HepG2 (cell line): ENCODE data around the gene EXOC6B. TPM values are rescaled to one million over a fixed set of nuclear protein-coding genes. Genes with fewer than 3 reads are reported as not detected.

Source experiments
- ATAC-seq: fragments of 200-7000 bp; cut with Tn5 transposase; 3 replicates; pipeline ENCODE4 v1.9.1; 2020; ENCODE audit warnings: mild to moderate bottlenecking, moderate library complexity
- BruUV-seq: library from RNA; stranded (reverse); fragments of 400-500 nt; replicated peaks from 2 replicates; lab custom pipeline; 2021; lab: Mats Ljungman, UMichigan
- CTCF ChIA-PET: fragments of 300-600 bp; formaldehyde crosslinking; extraction: SDS; loops from one replicate; lab custom pipeline; 2021; ENCODE audit warnings: low total read pairs, inconsistent platforms, low intra/inter-chr PET ratio; lab: Yijun Ruan, JAX
- POLR2A ChIA-PET: fragments of 350-600 bp; sonication (Branson Sonifier 250); formaldehyde crosslinking; loops from one replicate; lab custom pipeline; 2020; ENCODE audit warnings: antibody characterized with exemption, inconsistent platforms; lab: Yijun Ruan, JAX
- DNase-seq: peaks from one replicate; pipeline ENCODE4 v3.0.0-alpha.2; 2015; ENCODE audit warnings: low spot score
- FAIRE-seq: peaks from 3 replicates; lab custom pipeline; 2011; peaks lifted over from hg19 to GRCh38; lab: Jason Lieb, UNC
- H2AFZ ChIP-seq: one replicate; pipeline ENCODE4 v1.6.1; 2011; ENCODE audit warnings: low read length, inconsistent platforms
- H3K27ac ChIP-seq: fragments of 300-600 bp; 3 replicates; pipeline ENCODE4 v1.8.0; 2011; ENCODE audit warnings: mixed run types, mild to moderate bottlenecking, mixed read lengths, low read length, inconsistent platforms; ENCODE audit not compliant: insufficient read depth; ENCODE audit errors: extremely low read length
- H3K27me3 ChIP-seq, 2 experiments: fragments of 200-600 bp in 1 of 2; 2 replicates in 1 of 2; 3 replicates in 1 of 2; pipeline versions ENCODE4 v1.6.0 to v1.8.0; 2011; ENCODE audit warnings: low read length in 2 of 2, mild to moderate bottlenecking in 2 of 2, moderate library complexity in 2 of 2, inconsistent platforms in 1 of 2; ENCODE audit not compliant: insufficient read depth in 2 of 2, control insufficient read depth in 1 of 2
- H3K36me3 ChIP-seq, 2 experiments: fragments of 200-600 bp in 1 of 2; replicated peaks in 1 of 2; 2 replicates in 1 of 2; 3 replicates in 1 of 2; pipeline versions ENCODE4 v1.5.1 to v1.8.0; 2011; ENCODE audit warnings: low read length in 2 of 2, inconsistent platforms in 1 of 2; ENCODE audit not compliant: insufficient read depth in 2 of 2, control insufficient read depth in 1 of 2
- H3K4me1 ChIP-seq: 2 replicates; pipeline ENCODE4 v1.5.1; 2012; ENCODE audit warnings: low read length, inconsistent platforms; ENCODE audit not compliant: insufficient read depth
- H3K4me2 ChIP-seq: 2 replicates; pipeline ENCODE4 v1.6.0; 2011; ENCODE audit warnings: low read depth, low read length, inconsistent platforms
- H3K4me3 ChIP-seq, 3 experiments: fragments of 200-600 bp in 1 of 3; sonication (generic), shearing (Covaris generic) in 1 of 3; replicated peaks in 1 of 3; 2 replicates each; pipeline ENCODE4 v1.5.1; 2011 to 2016; ENCODE audit warnings: low read length in 3 of 3, inconsistent platforms in 2 of 3, low read depth in 2 of 3, mild to moderate bottlenecking in 2 of 3, control low read depth in 1 of 3, mixed read lengths in 1 of 3; ENCODE audit not compliant: insufficient read depth in 1 of 3
- H3K79me2 ChIP-seq: one replicate; pipeline ENCODE4 v1.6.1; 2011; ENCODE audit warnings: low read length, inconsistent platforms; ENCODE audit not compliant: insufficient read depth
- H3K9ac ChIP-seq: 2 replicates; pipeline ENCODE4 v1.6.0; 2011; ENCODE audit warnings: mild to moderate bottlenecking, low read depth, low read length, inconsistent platforms; ENCODE audit not compliant: insufficient read depth
- H3K9me3 ChIP-seq: 2 replicates; pipeline ENCODE4 v1.5.1; 2012; ENCODE audit warnings: mild to moderate bottlenecking, low read length
- H4K20me1 ChIP-seq: 2 replicates; pipeline ENCODE4 v1.6.0; 2011; ENCODE audit warnings: inconsistent platforms, mild to moderate bottlenecking, low read length, moderate library complexity; ENCODE audit not compliant: insufficient read depth
- BHLHE40 ChIP-seq: IDR thresholded peaks from 2 replicates; pipeline ENCODE4 v1.6.1; 2011; ENCODE audit warnings: low read length, improper control_type of control experiment
- CHD4 ChIP-seq: fragments of 200-600 bp; sonication (generic); IDR thresholded peaks from 2 replicates; pipeline ENCODE4 v1.7.0; 2017; ENCODE audit warnings: mild to moderate bottlenecking, low read length, borderline replicate concordance
- EP300 ChIP-seq, 3 experiments: sonication (generic) in 1 of 3; formaldehyde crosslinking in 1 of 3; IDR thresholded peaks; 2 replicates each; pipeline versions ENCODE4 v1.5.1 to v1.6.1; 2011 to 2020; ENCODE audit warnings: low read depth in 2 of 3, low read length in 2 of 3, borderline replicate concordance in 1 of 3, improper control_type of control experiment in 1 of 3, mild to moderate bottlenecking in 1 of 3, missing genetic modification reagents in 1 of 3, moderate library complexity in 1 of 3
- ETV5 ChIP-seq: IDR thresholded peaks from 2 replicates; pipeline ENCODE4 v1.6.1; 2018; ENCODE audit warnings: missing biosample characterization, missing genetic modification reagents, inconsistent platforms, borderline replicate concordance
- NFATC3 ChIP-seq: sonication (generic); formaldehyde crosslinking; IDR thresholded peaks from 2 replicates; pipeline ENCODE4 v1.5.1; 2020; ENCODE audit warnings: mild to moderate bottlenecking, missing genetic modification reagents
- NR3C1 ChIP-seq: sonication (generic); formaldehyde crosslinking; IDR thresholded peaks from 2 replicates; pipeline ENCODE4 v1.4.0; 2020; ENCODE audit warnings: missing genetic modification reagents
- PHB2 ChIP-seq: fragments of 450-650 bp; IDR thresholded peaks from 2 replicates; pipeline ENCODE4 v1.6.1; 2018; ENCODE audit not compliant: partially characterized antibody
- PRDM15 ChIP-seq: sonication (generic); formaldehyde crosslinking; IDR thresholded peaks from 2 replicates; pipeline ENCODE4 v1.4.0; 2020; ENCODE audit warnings: missing genetic modification reagents
- STAG1 ChIP-seq: sonication (generic); formaldehyde crosslinking; IDR thresholded peaks from 2 replicates; pipeline ENCODE4 v1.4.0; 2020; ENCODE audit warnings: missing genetic modification reagents
- XRCC5 ChIP-seq: fragments of 200-400 bp; formaldehyde crosslinking; optimal IDR thresholded peaks from 2 replicates; pipeline ENCODE3; 2017; ENCODE audit warnings: mild to moderate bottlenecking, low read length
- ZFX ChIP-seq: sonication (generic); formaldehyde crosslinking; IDR thresholded peaks from 2 replicates; pipeline ENCODE4 v1.4.0; 2020; ENCODE audit warnings: mild to moderate bottlenecking, low read depth, missing genetic modification reagents, moderate library complexity
- ZNF280B ChIP-seq: sonication (generic); formaldehyde crosslinking; IDR thresholded peaks from 2 replicates; pipeline ENCODE4 v1.5.0; 2020; ENCODE audit warnings: missing genetic modification reagents, mild to moderate bottlenecking, borderline replicate concordance
- ZNF382 ChIP-seq: sonication (generic); formaldehyde crosslinking; IDR thresholded peaks from 2 replicates; pipeline ENCODE4 v1.5.0; 2020; ENCODE audit warnings: missing genetic modification reagents, mild to moderate bottlenecking, borderline replicate concordance
- ZNF841 ChIP-seq: sonication (generic); formaldehyde crosslinking; IDR thresholded peaks from 2 replicates; pipeline ENCODE4 v1.8.1; 2023; ENCODE audit warnings: missing genetic modification reagents, borderline replicate concordance
- ZNF878 ChIP-seq: sonication (generic); formaldehyde crosslinking; IDR thresholded peaks from 2 replicates; pipeline ENCODE4 v1.8.1; 2023; ENCODE audit warnings: mild to moderate bottlenecking, missing genetic modification reagents, moderate library complexity
- ZSCAN29 ChIP-seq: sonication (generic); formaldehyde crosslinking; conservative IDR thresholded peaks from 2 replicates; pipeline ENCODE4 v1.4.0; 2020; ENCODE audit warnings: mild to moderate bottlenecking, missing genetic modification reagents
- WGBS: methylation state at CpG from one replicate; pipeline ENCODE4 v1.1.6; 2017; ENCODE audit warnings: low lambda C conversion rate; 5-methylcytosine and 5-hydroxymethylcytosine counted together
- in situ Hi-C: cut with HindIII; loops from 2 replicates; pipeline ENCODE4 v1.10.0; 2017; ENCODE audit warnings: low pct_unique_long_range_greater_than_20kb; ENCODE audit not compliant: extremely low pct_ligation_motif_present
- intact Hi-C: fragments of 100-400 bp; cut with micrococcal nuclease; formaldehyde crosslinking; loops from one replicate; pipeline ENCODE4 v1.10.0; 2022; ENCODE audit not compliant: unreplicated experiment
- polyA plus RNA-seq, 8 experiments: library from polyadenylated mRNA; depleted of rRNA in 3 of 8; stranded (reverse) in 7 of 8; unstranded in 1 of 8; fragments of >200 nt; fragmentation: Illumina TruSeq in 4 of 8; extraction: Trizol in 4 of 8; gene quantifications; 2 replicates each; pipeline versions ENCODE4 v1.2.1 to v1.2.3, GENCODE V29; 2011 to 2016; ENCODE audit warnings: low read depth in 4 of 8, missing spikeins in 1 of 8, mixed read lengths in 1 of 8; ENCODE audit not compliant: insufficient read depth in 1 of 8
- total RNA-seq, 5 experiments: library from RNA; depleted of rRNA; stranded (reverse); fragments of >200 nt; fragmentation: Illumina TruSeq; extraction: Trizol; gene quantifications; 2 replicates each; pipeline ENCODE4 v1.2.3, GENCODE V29; 2016; ENCODE audit warnings: low read depth in 1 of 5
- TF ChIP-seq, protein P1 (sequence below): sonication (generic); formaldehyde crosslinking; IDR thresholded peaks from 2 replicates; pipeline ENCODE4 v1.4.0; 2020; ENCODE audit warnings: low read depth, missing genetic modification reagents

EXOC6B gene
- total and polyA plus RNA-seq, 2 of the 13 experiments (the other 11 are each of a cell fraction or from before 2014, with no cell fraction given): 9.1 to 15.9 TPM

DNA sequence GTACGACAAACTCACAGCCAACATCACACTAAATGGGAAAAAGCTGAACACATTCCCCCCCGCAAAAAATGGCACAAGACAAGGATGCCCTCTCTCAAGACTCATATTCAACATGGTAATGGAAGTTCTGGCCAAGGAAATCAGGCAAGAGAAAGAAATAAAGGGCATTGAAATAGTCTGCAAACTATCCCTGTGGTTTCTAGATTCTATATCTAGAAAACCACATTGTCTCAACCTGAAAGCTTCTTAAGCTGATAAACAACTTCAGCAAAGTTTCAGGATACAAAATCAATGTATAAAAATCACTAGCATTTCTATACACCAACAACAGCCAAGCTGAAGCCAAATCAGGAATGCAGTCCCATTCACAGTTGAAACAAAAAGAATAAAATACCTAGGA is 383.6 kb downstream of the EXOC6B start:
- no peaks in the 10 kb centered on the region for H3K79me2 ChIP-seq
- no peaks in the 10 kb centered on the region for H3K27me3 ChIP-seq
- ATAC-seq (no peak), DNase-seq (no peak), FAIRE-seq (no peak)
- intact Hi-C loops (no loop called here), in situ Hi-C loops (no loop called here)
- no peak overlapping the region for H3K27ac ChIP-seq
- H3K9me3 ChIP-seq: peaks cover 7% of the 10 kb centered on the region; the same call in 1 of the 2 replicates
- no peaks in the 10 kb centered on the region for H3K36me3 ChIP-seq
- H4K20me1 ChIP-seq: no peaks in the 10 kb centered on the region
- no TSS peak for BruUV-seq
- no peak overlapping the region for H3K4me3 ChIP-seq
- no peak overlapping the region for H2AFZ ChIP-seq
- no peak overlapping the region for H3K9ac ChIP-seq
- POLR2A ChIA-PET: no interaction called here
- H3K4me1 ChIP-seq: no peaks in the 10 kb centered on the region
- 94% methylated on average over 2 of the region's 2 CpGs for WGBS
- CTCF ChIA-PET: no interaction called here
- no peak overlapping the region for H3K4me2 ChIP-seq
- TF ChIP-seq NR3C1 (CRISPR knock-in tag) (no peak), EP300 (IDR thresholded peaks at IDR 0.05; ENCODE audit: low read depth in 2 of 2, low read length in 2 of 2) (no peak), EP300 (CRISPR knock-in tag; IDR thresholded peaks at IDR 0.05; ENCODE audit: borderline replicate concordance) (no peak), ETV5 (CRISPR knock-in tag) (no peak), STAG1 (CRISPR knock-in tag) (no peak), ZNF382 (CRISPR knock-in tag) (no peak), PRDM15 (CRISPR knock-in tag) (no peak), ZNF280B (CRISPR knock-in tag) (no peak), BHLHE40 (no peak), ZNF878 (CRISPR knock-in tag) (no peak), CHD4 (no peak), NFATC3 (CRISPR knock-in tag) (no peak), ZSCAN29 (no peak), PHB2 (no peak), ZNF841 (CRISPR knock-in tag) (no peak), ZFX (CRISPR knock-in tag) (no peak), XRCC5 (no peak)
- TF ChIP-seq, protein P1, sequence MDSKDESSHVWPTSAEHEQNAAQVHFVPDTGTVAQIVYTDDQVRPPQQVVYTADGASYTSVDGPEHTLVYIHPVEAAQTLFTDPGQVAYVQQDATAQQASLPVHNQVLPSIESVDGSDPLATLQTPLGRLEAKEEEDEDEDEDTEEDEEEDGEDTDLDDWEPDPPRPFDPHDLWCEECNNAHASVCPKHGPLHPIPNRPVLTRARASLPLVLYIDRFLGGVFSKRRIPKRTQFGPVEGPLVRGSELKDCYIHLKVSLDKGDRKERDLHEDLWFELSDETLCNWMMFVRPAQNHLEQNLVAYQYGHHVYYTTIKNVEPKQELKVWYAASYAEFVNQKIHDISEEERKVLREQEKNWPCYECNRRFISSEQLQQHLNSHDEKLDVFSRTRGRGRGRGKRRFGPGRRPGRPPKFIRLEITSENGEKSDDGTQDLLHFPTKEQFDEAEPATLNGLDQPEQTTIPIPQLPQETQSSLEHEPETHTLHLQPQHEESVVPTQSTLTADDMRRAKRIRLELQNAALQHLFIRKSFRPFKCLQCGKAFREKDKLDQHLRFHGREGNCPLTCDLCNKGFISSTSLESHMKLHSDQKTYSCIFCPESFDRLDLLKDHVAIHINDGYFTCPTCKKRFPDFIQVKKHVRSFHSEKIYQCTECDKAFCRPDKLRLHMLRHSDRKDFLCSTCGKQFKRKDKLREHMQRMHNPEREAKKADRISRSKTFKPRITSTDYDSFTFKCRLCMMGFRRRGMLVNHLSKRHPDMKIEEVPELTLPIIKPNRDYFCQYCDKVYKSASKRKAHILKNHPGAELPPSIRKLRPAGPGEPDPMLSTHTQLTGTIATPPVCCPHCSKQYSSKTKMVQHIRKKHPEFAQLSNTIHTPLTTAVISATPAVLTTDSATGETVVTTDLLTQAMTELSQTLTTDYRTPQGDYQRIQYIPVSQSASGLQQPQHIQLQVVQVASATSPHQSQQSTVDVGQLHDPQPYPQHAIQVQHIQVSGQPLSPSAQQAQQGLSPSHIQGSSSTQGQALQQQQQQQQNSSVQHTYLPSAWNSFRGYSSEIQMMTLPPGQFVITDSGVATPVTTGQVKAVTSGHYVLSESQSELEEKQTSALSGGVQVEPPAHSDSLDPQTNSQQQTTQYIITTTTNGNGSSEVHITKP: no peak
